Measurements from ENCODE around the gene CYP4A11. TPM values are rescaled to one million over a fixed set of nuclear protein-coding genes. Genes with fewer than 3 reads are reported as not detected.

CYP4A11 gene, protein sequence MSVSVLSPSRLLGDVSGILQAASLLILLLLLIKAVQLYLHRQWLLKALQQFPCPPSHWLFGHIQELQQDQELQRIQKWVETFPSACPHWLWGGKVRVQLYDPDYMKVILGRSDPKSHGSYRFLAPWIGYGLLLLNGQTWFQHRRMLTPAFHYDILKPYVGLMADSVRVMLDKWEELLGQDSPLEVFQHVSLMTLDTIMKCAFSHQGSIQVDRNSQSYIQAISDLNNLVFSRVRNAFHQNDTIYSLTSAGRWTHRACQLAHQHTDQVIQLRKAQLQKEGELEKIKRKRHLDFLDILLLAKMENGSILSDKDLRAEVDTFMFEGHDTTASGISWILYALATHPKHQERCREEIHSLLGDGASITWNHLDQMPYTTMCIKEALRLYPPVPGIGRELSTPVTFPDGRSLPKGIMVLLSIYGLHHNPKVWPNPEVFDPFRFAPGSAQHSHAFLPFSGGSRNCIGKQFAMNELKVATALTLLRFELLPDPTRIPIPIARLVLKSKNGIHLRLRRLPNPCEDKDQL
- total RNA-seq (2022; extraction: Qiagen RNA extraction), result not detected in 5 replicates

GRCh38 chr1:46941135-46941694, at the start of gene CYP4A11:
TSS of gene CYP4A11 (minus strand) at chr1:46941476. CDS start at chr1:46941433, 43 bp downstream.

Other genes starting within 250 kb of the CYP4A11 start
- 21.0 to 27.8 TPM (median 27.3 TPM) in 5 replicates for gene EFCAB14, start 222.4 kb downstream of the CYP4A11 start, total RNA-seq (2022; extraction: Qiagen RNA extraction)
- 0.16 TPM in 1 of 5 replicates, not detected in the others for gene CYP4B1, start 142.4 kb downstream of the CYP4A11 start, total RNA-seq (2022; extraction: Qiagen RNA extraction)
- 0.07 TPM in 1 of 5 replicates, not detected in the others for gene CYP4X1, start 82.2 kb upstream of the CYP4A11 start, total RNA-seq (2022; extraction: Qiagen RNA extraction)
- gene CYP4Z1, start 125.8 kb upstream of the CYP4A11 start, total RNA-seq (2022; extraction: Qiagen RNA extraction), result not detected in 5 replicates
- gene CYP4A22, start 196.0 kb upstream of the CYP4A11 start, total RNA-seq (2022; extraction: Qiagen RNA extraction), result not detected in 5 replicates
- gene PDZK1IP1, start 248.6 kb upstream of the CYP4A11 start, total RNA-seq (2022; extraction: Qiagen RNA extraction), result 6.9 to 9.5 TPM (median 8.0 TPM) in 5 replicates